Measurements from ENCODE around the gene OR4D6.
"Not testable (repeated sequence)": the region's sequence is repeated elsewhere in the genome, so short reads cannot be mapped to it uniquely, and the experiment has no call there.

The OR4D6 gene

DNA sequence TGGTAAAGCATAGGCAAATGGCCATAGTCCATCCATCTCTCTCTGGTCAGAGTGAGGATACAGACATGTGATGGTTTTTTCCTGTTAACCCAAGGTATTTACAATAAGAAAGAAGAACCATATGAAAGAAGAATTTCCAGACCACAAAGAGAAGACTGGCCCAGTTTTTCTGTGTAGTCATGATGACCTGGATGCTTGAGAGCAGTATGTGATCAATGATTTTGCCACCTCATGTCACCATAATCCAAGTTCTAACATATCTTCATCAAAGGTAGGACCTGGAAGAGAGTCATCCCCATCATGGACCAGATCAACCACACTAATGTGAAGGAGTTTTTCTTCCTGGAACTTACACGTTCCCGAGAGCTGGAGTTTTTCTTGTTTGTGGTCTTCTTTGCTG is at the start of gene OR4D6:
Gene OR4D6 (plus strand): TSS at position 301 of the 400 bp plus-strand sequence. CDS start 0 bp downstream, at position 301.
- no peak for DNase-seq

DNA sequence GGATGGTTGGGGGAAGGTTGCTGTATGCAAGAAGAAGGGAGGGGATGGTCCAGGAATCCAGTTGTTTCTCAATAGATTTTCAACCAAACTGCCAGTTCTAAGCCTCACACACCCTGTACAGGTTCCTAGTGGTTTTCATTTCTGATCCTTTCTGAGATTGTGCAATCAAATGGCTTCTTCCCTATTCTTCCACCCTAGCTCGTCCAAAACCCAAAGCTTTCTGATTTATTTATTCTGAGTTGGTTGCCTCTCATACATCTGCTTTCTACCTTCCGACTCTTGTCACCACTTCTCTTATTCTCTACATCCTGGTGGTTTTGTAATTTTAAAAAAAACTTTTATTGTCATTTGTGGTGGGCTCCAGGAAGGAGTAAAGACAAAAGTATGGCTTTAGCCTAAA is 43.1 kb upstream of the OR4D6 start:
- no peak for DNase-seq

DNA sequence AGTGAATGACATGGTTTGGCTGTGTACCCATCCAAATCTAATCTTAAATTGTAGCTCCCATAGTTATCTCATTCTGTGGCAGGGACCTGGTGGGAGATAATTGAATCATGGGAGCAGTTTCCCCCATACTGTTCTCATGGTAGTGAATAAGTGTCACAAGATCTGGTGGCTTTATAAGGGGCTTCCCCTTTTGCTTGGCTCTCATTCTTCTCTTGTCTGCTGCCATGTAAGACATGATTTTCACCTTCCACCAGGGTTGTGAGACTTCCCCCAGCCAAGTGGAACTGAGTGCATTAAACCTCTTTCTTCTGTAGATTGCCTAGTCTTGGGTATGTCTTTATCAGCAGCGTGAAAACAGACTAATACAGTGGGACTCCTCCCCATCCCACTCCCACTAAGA is 41.6 kb upstream of the OR4D6 start:
- no peak for DNase-seq

DNA sequence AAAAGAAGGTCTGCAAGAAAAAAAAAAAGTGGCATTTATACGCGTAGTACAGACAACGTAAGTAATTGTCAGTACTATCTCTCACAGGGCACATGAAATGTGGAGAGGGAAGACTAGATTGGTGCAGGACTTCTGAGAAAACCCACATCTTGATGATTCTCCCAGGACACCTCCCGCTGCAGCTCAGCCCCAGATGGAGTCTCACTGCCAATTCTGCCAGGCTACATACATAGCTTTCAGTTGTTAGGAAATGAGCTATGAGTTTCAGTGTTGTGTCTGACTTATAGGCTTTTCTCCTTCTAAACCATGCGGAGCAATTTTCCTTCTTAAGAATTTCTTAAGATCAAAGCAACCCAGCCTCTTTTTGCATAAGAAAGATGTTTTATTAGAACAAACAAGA is 40.1 kb upstream of the OR4D6 start:
- DNase-seq, result no peak

DNA sequence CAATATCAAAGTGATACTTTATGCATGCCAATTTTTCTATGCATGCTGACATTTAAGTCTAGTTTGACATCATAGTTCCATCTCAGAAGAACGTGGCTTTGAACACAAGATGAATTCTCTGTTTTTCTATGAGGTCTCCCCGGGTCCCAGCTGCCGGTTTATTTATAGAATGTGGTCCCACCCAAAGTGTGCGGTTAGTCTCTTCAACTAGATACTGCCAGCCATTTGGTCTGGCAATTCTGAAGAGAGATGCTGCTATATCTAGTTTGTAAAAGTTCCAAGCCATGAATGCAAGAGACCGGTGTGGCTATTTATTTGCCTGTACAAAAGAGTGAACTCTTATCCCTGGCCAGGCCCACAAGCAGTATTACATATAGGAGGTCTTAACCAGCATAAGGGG is 39.7 kb upstream of the OR4D6 start:
- DNase-seq, result no peak

DNA sequence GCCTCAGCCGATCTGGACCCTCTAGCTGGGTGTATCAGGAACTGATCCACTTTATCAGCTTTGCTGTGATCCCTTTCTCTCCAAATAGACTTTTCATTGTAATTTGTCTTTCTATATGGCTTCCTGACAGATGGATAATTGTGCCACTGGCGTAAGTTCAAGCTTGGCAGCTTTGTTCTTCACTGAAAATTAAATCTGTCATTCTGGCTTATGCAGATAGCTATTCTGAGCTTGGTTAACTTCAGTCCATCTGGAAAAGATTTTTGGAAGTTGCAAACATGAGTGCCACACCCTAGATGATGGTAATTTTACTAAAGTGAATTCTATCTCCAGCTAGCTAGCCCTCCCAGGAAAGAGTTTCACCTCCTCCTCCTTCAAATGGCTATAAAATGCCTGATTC is 38.6 kb upstream of the OR4D6 start:
- DNase-seq, result no peak

DNA sequence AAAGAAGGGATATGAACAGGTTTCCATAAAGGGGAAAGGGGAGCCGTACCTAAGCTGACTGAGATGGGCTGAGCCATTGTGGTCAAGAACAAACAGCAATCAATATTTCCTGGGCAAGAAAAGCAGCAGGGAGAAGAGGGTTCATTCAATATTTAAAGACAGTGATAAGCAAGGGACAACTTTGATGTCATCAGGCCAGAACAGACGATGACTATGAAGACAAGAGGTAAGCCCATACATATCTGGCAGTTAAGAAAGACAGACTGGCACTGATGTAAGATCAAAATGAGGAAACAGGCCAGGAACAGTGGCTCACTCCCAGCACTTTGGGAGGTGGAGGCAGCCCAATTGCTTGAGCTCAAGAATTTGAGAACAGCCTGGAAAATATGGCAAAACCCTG is 32.9 kb upstream of the OR4D6 start:
- DNase-seq, result no peak

DNA sequence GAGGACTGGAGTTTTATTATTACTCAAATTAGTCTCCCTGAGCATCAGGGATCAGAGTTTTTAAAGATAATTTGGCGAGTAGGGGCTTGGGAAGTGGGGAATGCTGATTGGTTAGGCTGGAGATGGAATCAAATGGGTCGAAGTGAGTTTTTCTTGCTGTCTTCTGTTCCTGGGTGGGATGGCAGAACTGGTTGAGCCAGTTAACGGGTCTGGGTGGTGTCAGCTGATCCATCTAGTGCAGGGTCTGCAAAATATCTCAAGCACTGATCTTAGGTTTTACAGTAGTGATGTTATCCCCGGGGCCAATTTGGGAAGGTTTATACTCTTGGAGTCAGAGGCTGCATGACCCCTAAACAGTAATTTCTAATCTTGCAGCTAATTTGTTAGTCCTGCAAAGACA is 31.6 kb upstream of the OR4D6 start:
- no peak for DNase-seq

DNA sequence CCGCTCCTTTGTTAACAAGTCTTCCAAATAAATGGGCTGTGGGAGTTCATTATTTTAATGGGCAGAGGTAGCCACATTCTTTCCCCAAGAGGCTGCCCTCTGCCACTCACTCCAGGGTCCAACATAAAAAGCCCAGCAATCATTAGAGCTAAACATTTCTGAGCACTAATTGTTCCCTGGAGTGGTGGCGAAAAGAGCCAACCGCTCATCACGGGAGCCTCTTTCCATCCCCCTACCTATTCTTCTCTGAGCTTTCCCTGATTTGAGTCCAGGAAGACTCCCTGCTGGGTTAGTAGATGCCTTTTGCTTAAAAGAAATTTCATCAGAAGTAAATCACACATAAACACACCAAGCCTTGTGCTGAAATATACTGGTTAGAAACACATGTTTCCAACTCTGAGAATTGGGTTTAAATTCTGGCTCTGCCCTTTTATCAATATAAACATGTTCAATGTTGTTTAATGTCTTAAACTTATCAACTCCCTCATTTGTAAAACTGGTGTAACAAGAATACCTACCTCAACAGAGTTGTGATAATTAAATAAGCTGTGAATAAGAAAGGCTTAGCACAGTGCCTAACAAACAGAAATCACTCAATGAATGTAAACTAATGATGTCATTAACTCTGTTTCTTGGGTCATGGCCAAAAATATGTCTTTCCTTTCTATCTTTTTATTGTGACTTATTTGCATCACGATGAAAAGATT is 30.2 kb upstream of the OR4D6 start, which contains the start of gene OR5A2:
Gene OR5A2 (minus strand): TSS at position 53 of the 707 bp plus-strand sequence. CDS start 3,460 bp downstream, outside the sequence.
- no peak for DNase-seq

DNA sequence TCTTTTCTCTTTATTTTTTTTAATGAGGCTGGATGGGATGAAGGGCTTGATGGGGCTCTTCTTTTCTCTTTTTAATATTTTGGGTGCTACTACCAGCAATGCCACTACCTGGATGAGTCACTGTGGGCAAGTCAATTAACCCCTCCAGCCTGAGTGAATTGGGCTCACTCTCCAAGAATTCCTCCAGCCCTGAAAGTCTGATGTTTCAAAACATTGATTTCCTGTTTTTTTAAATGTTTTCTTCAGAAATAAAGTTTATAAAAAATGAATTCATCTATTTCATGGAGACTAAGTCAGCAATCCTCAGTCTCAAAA is 29.7 kb upstream of the OR4D6 start:
- DNase-seq, result no peak

DNA sequence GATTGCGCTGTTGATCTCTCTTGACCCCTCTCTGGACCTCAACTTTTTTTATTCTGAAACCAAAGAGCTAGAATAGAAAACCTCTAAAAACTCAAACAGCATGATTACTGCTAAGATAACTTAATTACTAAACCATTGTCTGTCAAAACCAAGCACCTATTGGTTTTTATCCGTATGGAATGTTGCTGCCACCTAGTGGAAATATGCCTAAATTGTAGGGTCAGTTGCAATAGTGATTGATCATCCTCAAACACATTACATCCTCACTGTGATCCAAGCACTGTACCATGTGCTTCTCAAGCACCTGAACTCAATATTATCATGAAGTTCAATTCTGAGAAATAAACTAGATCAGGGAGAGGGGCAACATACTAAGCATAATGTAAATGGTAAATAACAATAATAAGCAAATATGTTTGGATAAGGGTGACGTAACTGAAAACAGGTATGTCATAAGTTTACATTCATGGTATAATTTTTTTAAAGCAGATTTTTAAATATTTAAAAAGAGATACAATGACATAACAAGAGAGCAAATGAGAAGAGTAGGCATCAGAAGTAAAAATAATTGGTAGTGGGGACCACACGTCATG is 26.7 kb upstream of the OR4D6 start:
- DNase-seq, result peak; percentile 0

DNA sequence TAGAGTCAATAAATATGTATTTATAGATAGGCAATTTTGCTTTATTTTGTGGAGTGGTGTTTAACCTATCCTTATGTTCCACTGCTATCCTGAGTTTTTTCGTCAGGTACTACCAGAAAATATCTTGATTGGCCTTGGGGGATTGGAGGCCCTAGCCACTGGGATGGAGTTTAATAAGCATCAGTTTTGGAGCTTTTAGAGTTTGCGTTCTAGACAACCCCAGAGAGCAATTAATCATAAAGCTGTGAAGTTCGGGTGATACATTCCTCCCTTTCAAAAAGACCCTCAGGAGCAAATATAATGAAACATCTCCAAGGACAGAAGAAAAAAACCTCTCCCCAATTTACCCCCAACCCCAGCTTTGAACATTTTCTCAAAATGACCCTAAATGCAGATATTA is 20.6 kb upstream of the OR4D6 start, which contains the start of gene OR5A1:
Gene OR5A1 (plus strand): TSS at position 301 of the 400 bp plus-strand sequence. CDS start 6,700 bp downstream, outside the sequence.
- DNase-seq, result no peak

DNA sequence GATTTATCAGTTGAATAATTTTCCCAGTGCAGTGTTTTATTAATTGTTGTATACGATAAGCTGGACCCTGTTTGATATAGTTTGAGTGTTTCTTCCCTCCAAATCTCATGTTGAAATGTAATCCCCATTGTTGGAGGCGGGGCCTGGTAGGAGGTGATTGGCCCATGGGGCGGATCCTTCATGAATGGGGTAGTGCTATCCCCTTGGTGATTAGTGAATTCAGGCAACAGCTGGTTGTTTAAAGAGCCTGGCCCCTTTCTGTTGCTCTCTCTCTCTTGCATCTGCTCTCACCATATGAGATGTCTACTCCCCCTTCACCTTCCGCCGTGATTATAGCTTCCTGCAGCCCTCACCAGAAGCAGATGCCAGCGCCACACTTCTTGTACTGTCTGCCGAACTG is 19.0 kb upstream of the OR4D6 start:
- DNase-seq, result no peak

DNA sequence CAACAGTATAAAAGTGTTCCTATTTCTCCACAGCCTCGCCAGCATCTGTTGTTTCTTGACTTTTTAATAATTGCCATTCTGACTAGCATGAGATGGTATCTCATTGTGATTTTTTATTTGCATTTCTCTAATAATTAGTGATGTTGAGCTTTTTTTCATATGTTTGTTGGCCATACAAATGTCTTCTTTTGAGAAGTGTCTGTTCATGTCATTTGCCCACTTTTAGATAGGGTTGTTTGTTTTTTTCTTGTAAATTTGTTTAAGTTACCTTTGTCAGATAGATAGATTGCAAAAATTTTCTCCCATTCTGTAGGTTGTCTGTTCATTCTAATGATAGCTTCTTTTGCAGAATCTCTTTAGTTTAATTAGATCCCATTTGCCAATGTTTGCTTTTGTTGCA is 11.1 kb upstream of the OR4D6 start:
- not testable (repeated sequence) for DNase-seq

DNA sequence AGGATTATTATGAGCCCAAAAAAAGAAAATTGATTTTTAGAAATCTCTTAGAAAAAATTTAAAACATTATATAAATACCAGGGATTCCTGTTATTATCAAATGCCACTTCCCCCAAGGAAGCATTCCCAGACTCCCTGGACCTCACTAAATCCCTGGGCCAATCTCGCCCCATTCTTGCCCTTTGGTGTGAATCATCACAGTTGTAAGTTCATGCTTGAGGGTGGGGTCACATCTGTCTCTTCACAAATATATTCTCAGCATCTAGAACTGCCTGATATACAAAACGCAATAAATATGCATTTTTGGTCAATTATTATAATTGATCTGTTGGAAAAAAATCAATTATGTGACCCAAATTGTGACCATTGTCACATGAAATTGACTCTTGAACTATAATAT is 8.3 kb upstream of the OR4D6 start:
- DNase-seq, result no peak

DNA sequence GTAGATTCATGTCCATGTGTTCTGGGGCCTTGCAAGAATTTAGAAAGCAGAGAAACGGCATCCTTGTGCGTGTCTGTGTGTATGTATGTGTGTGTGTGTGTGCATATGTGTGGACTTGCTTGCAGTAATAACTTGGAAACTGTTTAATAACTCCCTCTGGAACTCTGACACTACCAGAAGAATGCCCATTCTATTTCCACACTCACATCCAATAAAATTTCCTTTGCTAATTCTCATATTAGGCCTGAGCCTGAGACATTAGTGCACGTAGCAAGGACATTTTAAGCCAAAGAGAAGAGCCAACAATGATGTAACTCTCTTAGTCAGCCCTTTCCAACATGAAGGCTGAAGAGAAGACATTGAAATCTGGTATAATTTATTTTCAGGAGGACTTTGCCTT is 3.2 kb downstream of the OR4D6 start:
- DNase-seq, result no peak

DNA sequence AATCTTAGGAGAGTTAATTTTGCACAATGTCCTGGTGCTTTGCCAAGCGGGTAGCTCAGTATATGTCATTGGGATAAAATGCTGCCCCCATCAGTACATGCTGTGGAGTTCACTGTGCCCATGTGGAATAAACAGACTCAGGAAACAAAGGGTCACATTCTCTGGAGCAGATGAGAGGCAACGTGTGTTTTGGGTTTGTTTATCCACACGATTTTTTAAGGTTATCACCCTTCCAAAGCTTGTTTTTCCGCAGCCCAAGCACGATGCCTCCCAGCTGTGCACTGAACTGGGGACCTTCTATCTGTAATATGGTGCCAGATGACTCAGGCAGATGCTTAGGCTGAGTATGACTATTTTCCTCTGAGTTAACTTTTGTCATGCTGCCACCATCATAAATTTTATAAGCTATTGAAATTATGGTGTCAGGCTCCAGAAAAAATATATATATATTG is 6.5 kb downstream of the OR4D6 start:
- no peak for DNase-seq

DNA sequence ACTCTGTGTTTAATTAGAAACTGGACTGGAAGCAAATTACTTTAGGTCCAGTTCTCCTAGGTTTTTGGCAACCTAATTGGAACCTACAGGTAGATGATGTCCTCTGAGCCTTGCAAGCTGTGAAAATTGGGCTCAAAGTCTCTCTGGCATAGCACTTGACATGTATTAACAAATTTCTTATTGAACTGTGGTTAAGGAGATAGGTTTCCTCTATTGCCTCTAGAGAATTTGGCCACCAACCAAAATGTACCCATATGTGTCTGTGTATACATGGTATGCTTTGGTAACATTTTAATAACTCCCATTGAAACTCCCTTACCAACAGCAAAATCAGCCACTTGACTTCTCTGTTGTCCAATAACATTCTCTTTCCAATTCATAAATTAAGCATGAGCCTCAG is 16.3 kb downstream of the OR4D6 start, which contains the start of gene OR4D10:
Gene OR4D10 (plus strand): TSS at position 301 of the 400 bp plus-strand sequence. CDS start 4,115 bp downstream, outside the sequence.
- DNase-seq, result no peak

DNA sequence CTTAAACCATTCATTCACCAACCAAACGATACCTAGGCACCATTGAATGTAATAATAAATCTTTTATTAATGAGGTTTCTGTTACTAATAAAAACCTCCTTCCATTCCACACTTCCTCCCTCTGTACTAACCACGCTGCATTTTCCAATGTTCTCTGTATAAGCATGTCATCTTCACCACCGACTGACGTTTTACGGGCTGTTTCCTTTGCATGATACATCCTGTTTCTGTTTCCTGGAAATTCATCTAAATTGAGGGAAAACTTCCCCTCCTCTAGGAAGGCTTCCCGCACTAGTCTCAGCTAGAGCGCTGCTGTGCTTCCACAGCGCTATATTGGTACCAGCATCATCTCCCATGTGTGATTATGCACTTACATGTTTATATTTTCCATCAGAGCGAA is 18.4 kb downstream of the OR4D6 start:
- no peak for DNase-seq

DNA sequence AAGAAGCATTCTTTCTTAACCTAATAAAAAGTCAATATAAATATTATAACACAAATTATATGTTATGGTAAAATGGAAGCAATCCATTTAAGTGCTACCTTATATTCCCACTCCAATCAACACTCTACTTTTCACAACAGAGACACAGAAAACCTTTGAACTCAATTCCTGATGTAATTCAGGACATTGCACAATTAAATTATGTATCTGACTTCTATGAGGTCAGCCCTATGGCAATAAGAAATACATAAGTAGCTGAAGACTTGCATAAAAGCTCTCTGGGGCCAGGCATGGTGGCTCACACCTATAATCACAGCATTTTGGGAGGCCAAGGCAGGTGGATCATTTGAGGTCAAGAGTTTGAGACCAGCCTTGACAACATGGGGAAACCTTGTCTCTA is 23.1 kb downstream of the OR4D6 start:
- DNase-seq, result no peak

DNA sequence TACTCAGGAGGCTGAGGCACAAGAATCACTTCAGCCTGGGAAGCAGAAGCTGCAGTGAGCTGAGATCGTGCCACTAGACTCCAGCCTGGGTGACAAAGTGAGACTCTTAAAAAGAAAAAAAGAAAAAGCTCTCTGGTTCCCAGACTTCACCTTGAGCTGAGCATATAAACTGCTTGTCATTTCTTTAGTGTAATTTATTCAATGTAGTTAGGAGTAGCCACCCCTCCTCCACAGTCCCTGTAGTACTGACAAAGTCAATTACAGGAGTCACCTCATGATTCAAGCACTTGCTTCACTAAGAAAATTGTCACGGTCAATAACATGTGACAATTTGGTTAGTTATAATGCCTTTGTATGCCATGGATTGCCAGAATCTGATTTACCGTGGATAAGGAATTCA is 23.6 kb downstream of the OR4D6 start:
- no peak for DNase-seq

DNA sequence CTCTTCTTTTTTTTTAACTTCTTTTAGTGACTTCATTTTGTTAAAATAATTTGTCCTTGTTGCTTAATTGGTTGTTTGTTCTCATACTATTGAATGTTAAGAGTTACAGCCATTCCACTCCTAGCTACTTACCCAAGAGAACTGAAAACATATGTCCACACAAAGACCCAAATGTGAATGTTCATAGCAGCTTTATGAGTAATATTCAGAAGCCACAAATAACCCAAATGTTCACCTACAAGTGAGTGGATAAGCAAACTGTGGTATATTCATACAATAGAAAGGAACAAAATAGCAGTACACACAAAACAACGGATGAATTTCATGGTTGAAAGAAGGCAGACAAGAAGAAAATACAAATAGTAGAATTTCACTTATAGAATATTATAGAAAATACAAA is 45.2 kb downstream of the OR4D6 start:
- no peak for DNase-seq

DNA sequence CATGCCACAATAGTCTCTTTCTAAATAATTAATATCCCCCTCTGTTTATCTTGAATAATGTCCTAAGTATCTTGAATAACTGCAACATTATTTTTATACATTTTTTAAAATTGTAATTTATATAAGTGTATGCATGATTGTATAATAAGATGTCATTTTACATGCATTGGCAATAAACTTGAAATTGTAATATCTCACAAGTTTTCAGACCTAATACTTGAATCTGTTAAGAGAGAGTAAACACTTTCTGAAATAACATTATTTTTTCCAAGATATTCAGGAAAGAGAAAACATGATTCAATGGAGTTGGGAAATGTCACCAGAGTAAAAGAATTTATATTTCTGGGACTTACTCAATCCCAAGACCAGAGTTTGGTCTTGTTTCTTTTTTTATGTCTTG is 46.5 kb downstream of the OR4D6 start, which contains the start of gene OR4D11:
Gene OR4D11 (plus strand): TSS at position 301 of the 400 bp plus-strand sequence. CDS start 0 bp downstream, at position 301.
- DNase-seq, result no peak
